Measurements from ENCODE around the gene ACACA. TPM values are rescaled to one million over a fixed set of nuclear protein-coding genes. Genes with fewer than 3 reads are reported as not detected.

Gene ACACA
- total and polyA plus RNA-seq, 2 experiments from 2014 or later = 59.6 to 164 TPM

DNA sequence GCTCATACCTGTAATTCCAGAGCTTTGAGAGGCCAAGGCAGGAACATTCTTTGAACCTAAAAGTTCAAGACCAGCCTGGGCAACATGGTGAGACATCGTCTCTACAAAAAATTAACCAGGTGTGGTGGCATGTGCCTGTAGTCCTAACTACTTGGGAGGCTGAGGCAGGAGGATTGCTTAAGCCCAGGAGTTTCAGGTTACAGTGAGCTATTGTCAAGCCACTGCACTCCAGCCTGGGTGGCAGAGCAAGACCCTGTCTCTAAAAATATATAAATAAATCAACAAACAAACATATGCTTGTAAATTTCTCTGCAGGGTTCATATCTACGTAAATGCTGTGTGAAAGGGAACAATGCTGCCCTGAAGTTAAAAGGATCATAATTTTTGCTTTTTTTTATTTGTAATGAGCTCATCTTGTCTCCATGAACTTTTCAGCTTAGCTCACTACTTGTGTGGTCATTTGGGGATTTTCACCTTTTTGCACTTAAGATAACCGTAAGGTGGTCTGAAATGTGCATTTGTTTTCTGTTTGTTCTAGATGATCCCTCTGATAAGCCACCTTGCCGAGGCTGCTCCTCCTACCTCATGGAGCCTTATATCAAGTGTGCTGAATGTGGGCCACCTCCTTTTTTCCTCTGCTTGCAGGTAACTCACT lies 16.5 kb upstream of the ACACA start:
- DNase-seq (ENCODE audit: low spot score) = no peak
- Mint-ChIP-seq H3K27ac (no peak overlapping the region), H3K36me3 (ENCODE audit: low read depth) (peaks cover 49% of the 10 kb centered on the region), H3K4me1 (no peaks in the 10 kb centered on the region), H3K27me3 (ENCODE audit: insufficient read depth, low read depth, poor library complexity) (peaks cover 2% of the 10 kb centered on the region), H3K9me3 (no peaks in the 10 kb centered on the region), H3K4me3 (no peak overlapping the region)
- 0 out of 2 replicates have a peak, but pooled peaks cover 2% of the 10 kb centered on the region for H3K4me1 ChIP-seq (ENCODE audit: insufficient read depth)
- no peak overlapping the region for H2AFZ ChIP-seq
- TF ChIP-seq CREB1 (CRISPR knock-in tag; IDR thresholded peaks at IDR 0.05; ENCODE audit: low read depth) (no peak), ZNF114 (CRISPR knock-in tag; IDR thresholded peaks at IDR 0.05) (no peak), STAT1 (IDR thresholded peaks at IDR 0.05; ENCODE audit: unreplicated experiment) (no peak), JUNB (IDR thresholded peaks at IDR 0.05; ENCODE audit: unreplicated experiment) (no peak), NANOG (IDR thresholded peaks at IDR 0.05; ENCODE audit: borderline replicate concordance) (no peak), POLR2AphosphoS5 (IDR thresholded peaks at IDR 0.05; ENCODE audit: low read depth) (no peak), ZNF331 (CRISPR knock-in tag; IDR thresholded peaks at IDR 0.05; ENCODE audit: low read depth) (no peak), EZH2 (IDR thresholded peaks at IDR 0.05; ENCODE audit: low read depth, unreplicated experiment) (no peak)
- TF ChIP-seq, protein P1, sequence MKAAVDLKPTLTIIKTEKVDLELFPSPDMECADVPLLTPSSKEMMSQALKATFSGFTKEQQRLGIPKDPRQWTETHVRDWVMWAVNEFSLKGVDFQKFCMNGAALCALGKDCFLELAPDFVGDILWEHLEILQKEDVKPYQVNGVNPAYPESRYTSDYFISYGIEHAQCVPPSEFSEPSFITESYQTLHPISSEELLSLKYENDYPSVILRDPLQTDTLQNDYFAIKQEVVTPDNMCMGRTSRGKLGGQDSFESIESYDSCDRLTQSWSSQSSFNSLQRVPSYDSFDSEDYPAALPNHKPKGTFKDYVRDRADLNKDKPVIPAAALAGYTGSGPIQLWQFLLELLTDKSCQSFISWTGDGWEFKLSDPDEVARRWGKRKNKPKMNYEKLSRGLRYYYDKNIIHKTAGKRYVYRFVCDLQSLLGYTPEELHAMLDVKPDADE (IDR thresholded peaks at IDR 0.05) = no peak
- TF ChIP-seq, protein P2, sequence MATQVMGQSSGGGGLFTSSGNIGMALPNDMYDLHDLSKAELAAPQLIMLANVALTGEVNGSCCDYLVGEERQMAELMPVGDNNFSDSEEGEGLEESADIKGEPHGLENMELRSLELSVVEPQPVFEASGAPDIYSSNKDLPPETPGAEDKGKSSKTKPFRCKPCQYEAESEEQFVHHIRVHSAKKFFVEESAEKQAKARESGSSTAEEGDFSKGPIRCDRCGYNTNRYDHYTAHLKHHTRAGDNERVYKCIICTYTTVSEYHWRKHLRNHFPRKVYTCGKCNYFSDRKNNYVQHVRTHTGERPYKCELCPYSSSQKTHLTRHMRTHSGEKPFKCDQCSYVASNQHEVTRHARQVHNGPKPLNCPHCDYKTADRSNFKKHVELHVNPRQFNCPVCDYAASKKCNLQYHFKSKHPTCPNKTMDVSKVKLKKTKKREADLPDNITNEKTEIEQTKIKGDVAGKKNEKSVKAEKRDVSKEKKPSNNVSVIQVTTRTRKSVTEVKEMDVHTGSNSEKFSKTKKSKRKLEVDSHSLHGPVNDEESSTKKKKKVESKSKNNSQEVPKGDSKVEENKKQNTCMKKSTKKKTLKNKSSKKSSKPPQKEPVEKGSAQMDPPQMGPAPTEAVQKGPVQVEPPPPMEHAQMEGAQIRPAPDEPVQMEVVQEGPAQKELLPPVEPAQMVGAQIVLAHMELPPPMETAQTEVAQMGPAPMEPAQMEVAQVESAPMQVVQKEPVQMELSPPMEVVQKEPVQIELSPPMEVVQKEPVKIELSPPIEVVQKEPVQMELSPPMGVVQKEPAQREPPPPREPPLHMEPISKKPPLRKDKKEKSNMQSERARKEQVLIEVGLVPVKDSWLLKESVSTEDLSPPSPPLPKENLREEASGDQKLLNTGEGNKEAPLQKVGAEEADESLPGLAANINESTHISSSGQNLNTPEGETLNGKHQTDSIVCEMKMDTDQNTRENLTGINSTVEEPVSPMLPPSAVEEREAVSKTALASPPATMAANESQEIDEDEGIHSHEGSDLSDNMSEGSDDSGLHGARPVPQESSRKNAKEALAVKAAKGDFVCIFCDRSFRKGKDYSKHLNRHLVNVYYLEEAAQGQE (IDR thresholded peaks at IDR 0.05; ENCODE audit: unreplicated experiment) = no peak
- TF ChIP-seq, protein P3, sequence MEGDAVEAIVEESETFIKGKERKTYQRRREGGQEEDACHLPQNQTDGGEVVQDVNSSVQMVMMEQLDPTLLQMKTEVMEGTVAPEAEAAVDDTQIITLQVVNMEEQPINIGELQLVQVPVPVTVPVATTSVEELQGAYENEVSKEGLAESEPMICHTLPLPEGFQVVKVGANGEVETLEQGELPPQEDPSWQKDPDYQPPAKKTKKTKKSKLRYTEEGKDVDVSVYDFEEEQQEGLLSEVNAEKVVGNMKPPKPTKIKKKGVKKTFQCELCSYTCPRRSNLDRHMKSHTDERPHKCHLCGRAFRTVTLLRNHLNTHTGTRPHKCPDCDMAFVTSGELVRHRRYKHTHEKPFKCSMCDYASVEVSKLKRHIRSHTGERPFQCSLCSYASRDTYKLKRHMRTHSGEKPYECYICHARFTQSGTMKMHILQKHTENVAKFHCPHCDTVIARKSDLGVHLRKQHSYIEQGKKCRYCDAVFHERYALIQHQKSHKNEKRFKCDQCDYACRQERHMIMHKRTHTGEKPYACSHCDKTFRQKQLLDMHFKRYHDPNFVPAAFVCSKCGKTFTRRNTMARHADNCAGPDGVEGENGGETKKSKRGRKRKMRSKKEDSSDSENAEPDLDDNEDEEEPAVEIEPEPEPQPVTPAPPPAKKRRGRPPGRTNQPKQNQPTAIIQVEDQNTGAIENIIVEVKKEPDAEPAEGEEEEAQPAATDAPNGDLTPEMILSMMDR (conservative IDR thresholded peaks at IDR 0.05; ENCODE audit: low read depth in 2 of 2) = no peak
- TF ChIP-seq, protein P4, sequence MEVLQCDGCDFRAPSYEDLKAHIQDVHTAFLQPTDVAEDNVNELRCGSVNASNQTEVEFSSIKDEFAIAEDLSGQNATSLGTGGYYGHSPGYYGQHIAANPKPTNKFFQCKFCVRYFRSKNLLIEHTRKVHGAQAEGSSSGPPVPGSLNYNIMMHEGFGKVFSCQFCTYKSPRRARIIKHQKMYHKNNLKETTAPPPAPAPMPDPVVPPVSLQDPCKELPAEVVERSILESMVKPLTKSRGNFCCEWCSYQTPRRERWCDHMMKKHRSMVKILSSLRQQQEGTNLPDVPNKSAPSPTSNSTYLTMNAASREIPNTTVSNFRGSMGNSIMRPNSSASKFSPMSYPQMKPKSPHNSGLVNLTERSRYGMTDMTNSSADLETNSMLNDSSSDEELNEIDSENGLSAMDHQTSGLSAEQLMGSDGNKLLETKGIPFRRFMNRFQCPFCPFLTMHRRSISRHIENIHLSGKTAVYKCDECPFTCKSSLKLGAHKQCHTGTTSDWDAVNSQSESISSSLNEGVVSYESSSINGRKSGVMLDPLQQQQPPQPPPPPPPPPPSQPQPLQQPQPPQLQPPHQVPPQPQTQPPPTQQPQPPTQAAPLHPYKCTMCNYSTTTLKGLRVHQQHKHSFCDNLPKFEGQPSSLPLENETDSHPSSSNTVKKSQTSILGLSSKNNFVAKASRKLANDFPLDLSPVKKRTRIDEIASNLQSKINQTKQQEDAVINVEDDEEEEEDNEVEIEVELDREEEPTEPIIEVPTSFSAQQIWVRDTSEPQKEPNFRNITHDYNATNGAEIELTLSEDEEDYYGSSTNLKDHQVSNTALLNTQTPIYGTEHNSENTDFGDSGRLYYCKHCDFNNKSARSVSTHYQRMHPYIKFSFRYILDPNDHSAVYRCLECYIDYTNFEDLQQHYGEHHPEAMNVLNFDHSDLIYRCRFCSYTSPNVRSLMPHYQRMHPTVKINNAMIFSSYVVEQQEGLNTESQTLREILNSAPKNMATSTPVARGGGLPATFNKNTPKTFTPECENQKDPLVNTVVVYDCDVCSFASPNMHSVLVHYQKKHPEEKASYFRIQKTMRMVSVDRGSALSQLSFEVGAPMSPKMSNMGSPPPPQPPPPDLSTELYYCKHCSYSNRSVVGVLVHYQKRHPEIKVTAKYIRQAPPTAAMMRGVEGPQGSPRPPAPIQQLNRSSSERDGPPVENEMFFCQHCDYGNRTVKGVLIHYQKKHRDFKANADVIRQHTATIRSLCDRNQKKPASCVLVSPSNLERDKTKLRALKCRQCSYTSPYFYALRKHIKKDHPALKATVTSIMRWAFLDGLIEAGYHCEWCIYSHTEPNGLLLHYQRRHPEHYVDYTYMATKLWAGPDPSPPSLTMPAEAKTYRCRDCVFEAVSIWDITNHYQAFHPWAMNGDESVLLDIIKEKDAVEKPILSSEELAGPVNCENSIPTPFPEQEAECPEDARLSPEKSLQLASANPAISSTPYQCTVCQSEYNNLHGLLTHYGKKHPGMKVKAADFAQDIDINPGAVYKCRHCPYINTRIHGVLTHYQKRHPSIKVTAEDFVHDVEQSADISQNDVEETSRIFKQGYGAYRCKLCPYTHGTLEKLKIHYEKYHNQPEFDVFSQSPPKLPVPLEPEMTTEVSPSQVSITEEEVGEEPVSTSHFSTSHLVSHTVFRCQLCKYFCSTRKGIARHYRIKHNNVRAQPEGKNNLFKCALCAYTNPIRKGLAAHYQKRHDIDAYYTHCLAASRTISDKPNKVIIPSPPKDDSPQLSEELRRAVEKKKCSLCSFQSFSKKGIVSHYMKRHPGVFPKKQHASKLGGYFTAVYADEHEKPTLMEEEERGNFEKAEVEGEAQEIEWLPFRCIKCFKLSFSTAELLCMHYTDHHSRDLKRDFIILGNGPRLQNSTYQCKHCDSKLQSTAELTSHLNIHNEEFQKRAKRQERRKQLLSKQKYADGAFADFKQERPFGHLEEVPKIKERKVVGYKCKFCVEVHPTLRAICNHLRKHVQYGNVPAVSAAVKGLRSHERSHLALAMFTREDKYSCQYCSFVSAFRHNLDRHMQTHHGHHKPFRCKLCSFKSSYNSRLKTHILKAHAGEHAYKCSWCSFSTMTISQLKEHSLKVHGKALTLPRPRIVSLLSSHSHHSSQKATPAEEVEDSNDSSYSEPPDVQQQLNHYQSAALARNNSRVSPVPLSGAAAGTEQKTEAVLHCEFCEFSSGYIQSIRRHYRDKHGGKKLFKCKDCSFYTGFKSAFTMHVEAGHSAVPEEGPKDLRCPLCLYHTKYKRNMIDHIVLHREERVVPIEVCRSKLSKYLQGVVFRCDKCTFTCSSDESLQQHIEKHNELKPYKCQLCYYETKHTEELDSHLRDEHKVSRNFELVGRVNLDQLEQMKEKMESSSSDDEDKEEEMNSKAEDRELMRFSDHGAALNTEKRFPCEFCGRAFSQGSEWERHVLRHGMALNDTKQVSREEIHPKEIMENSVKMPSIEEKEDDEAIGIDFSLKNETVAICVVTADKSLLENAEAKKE (CRISPR knock-in tag; IDR thresholded peaks at IDR 0.05) = no peak
- no peaks in the 10 kb centered on the region for H3F3A ChIP-seq (replicated peaks; ENCODE audit: low read depth)
- H3K79me2 ChIP-seq (replicated peaks; ENCODE audit: insufficient read depth) = no peaks in the 10 kb centered on the region
- no peak overlapping the region for H3K4me3 ChIP-seq
- H3K27ac ChIP-seq (ENCODE audit: low read depth) = 0 out of 2 replicates have a peak overlapping the region, but pooled peaks have one; percentile 21
- no peak overlapping the region for H3K4me2 ChIP-seq
- 0 out of 2 replicates have a peak, but pooled peaks cover 3% of the 10 kb centered on the region for H4K20me1 ChIP-seq (replicated peaks; ENCODE audit: insufficient read depth)
- no peaks in the 10 kb centered on the region for H3K27me3 ChIP-seq (ENCODE audit: insufficient read depth)
- no peaks in the 10 kb centered on the region for H3K9me2 ChIP-seq (ENCODE audit: insufficient read depth)
- peaks cover 19% of the 10 kb centered on the region for H3K36me3 ChIP-seq (ENCODE audit: insufficient read depth)
- ATAC-seq = no peak

All from GM23338 (cell line).